OCI-LY1 (cell line): ENCODE data around the gene SAMD3.

Experiments
- H2AFZ ChIP-seq: fragments of 200-600 bp; sonication (generic), shearing (Covaris generic); 2 replicates; pipeline ENCODE4 v1.6.0; 2014; ENCODE audit warnings: antibody characterized with exemption, mild to moderate bottlenecking, low read length
- H3F3A ChIP-seq: fragments of 200-600 bp; sonication (generic), shearing (Covaris generic); 2 replicates; pipeline ENCODE4 v1.6.0; 2014; ENCODE audit warnings: mild to moderate bottlenecking, antibody characterized with exemption, low read length, moderate library complexity; ENCODE audit not compliant: insufficient read depth
- H3K27ac ChIP-seq: fragments of 200-600 bp; sonication (generic); 2 replicates; pipeline ENCODE4 v1.5.1; 2014; ENCODE audit warnings: low read length, mixed run types, mild to moderate bottlenecking, low read depth; ENCODE audit not compliant: poor library complexity, severe bottlenecking
- H3K27me3 ChIP-seq: fragments of 200-600 bp; sonication (generic); 2 replicates; pipeline ENCODE4 v1.6.0; 2014; ENCODE audit warnings: antibody characterized with exemption, mild to moderate bottlenecking, low read length, moderate library complexity; ENCODE audit not compliant: insufficient read depth
- H3K36me3 ChIP-seq: fragments of 200-600 bp; sonication (generic); 2 replicates; pipeline ENCODE4 v1.6.1; 2014; ENCODE audit warnings: mild to moderate bottlenecking, antibody characterized with exemption, low read length, moderate library complexity, mixed read lengths; ENCODE audit not compliant: insufficient read depth
- H3K4me1 ChIP-seq: fragments of 200-600 bp; sonication (generic); 2 replicates; pipeline ENCODE4 v1.5.1; 2014; ENCODE audit warnings: mild to moderate bottlenecking, low read length, moderate library complexity; ENCODE audit not compliant: insufficient read depth, severe bottlenecking
- H3K4me2 ChIP-seq: fragments of 200-600 bp; sonication (generic), shearing (Covaris generic); 2 replicates; pipeline ENCODE4 v1.6.1; 2014; ENCODE audit warnings: low read length
- H3K4me3 ChIP-seq: fragments of 200-600 bp; sonication (generic); 2 replicates; pipeline ENCODE4 v1.5.1; 2014; ENCODE audit warnings: low read length, low read depth, mild to moderate bottlenecking, mixed read lengths; ENCODE audit not compliant: poor library complexity, severe bottlenecking
- H3K79me2 ChIP-seq: fragments of 200-600 bp; shearing (Covaris generic); 2 replicates; pipeline ENCODE4 v1.6.1; 2016; ENCODE audit warnings: mixed run types, low read length, mixed read lengths; ENCODE audit not compliant: insufficient read depth
- H3K9ac ChIP-seq: fragments of 200-600 bp; sonication (generic), shearing (Covaris generic); 2 replicates; pipeline ENCODE4 v1.6.1; 2014; ENCODE audit warnings: mild to moderate bottlenecking, low read length, mixed read lengths
- H3K9me2 ChIP-seq: fragments of 200-600 bp; sonication (generic), shearing (Covaris generic); 2 replicates; pipeline ENCODE4 v1.6.1; 2014; ENCODE audit warnings: low read depth, mild to moderate bottlenecking, low read length, mixed read lengths
- H3K9me3 ChIP-seq: fragments of 200-600 bp; shearing (Covaris generic); 2 replicates; pipeline ENCODE4 v1.6.1; 2014; ENCODE audit warnings: low read length, mixed read lengths
- H4K20me1 ChIP-seq: fragments of 200-600 bp; sonication (generic), shearing (Covaris generic); 2 replicates; pipeline ENCODE4 v1.6.0; 2016; ENCODE audit warnings: mild to moderate bottlenecking, low read length; ENCODE audit not compliant: insufficient read depth
- EZH2 ChIP-seq: fragments of 200-600 bp; sonication (generic), shearing (Covaris generic); IDR thresholded peaks from 2 replicates; pipeline ENCODE4 v1.8.0; 2017; ENCODE audit warnings: borderline replicate concordance, mixed run types, mild to moderate bottlenecking, antibody characterized with exemption, low read length, moderate library complexity, mixed read lengths
- TF ChIP-seq, protein P1 (sequence below): fragments of 200-600 bp; sonication (generic), shearing (Covaris generic); IDR thresholded peaks from 2 replicates; pipeline ENCODE4 v1.5.1; 2017; ENCODE audit warnings: mild to moderate bottlenecking, antibody characterized with exemption, low read length, moderate library complexity, mixed read lengths

Gene SAMD3

DNA sequence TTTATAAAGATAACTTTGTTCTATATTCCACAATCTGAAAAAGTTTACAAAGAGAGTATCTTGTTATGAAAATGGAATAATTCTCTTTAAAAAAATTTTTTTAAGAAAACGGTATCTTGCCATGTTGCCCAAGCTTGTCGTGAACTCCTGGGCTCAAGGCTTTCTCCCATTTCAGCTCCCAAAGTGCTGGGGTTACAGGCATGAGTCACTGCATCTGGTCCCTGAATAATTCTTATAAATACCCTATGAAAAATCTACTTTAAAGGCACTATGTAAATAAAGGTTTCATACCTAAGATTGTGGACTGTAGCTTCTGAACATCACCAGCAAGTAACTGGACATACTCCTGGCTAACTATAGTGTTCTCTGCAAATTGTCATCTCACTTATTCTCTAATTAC, 60.3 kb downstream of the SAMD3 start:
- Histone ChIP-seq H3K36me3 (no peaks in the 10 kb centered on the region), H3F3A (no peaks in the 10 kb centered on the region), H3K4me2 (no peak overlapping the region), H3K9me3 (peaks cover 2% of the 10 kb centered on the region; the same call in 1 of the 2 replicates), H3K27me3 (no peaks in the 10 kb centered on the region), H3K79me2 (no peaks in the 10 kb centered on the region), H3K27ac (no peak overlapping the region), H3K9ac (no peak overlapping the region), H3K4me3 (no peak overlapping the region), H3K4me1 (no peaks in the 10 kb centered on the region), H2AFZ (no peak overlapping the region), H4K20me1 (no peaks in the 10 kb centered on the region), H3K9me2 (no peaks in the 10 kb centered on the region)
- TF ChIP-seq, protein P1, sequence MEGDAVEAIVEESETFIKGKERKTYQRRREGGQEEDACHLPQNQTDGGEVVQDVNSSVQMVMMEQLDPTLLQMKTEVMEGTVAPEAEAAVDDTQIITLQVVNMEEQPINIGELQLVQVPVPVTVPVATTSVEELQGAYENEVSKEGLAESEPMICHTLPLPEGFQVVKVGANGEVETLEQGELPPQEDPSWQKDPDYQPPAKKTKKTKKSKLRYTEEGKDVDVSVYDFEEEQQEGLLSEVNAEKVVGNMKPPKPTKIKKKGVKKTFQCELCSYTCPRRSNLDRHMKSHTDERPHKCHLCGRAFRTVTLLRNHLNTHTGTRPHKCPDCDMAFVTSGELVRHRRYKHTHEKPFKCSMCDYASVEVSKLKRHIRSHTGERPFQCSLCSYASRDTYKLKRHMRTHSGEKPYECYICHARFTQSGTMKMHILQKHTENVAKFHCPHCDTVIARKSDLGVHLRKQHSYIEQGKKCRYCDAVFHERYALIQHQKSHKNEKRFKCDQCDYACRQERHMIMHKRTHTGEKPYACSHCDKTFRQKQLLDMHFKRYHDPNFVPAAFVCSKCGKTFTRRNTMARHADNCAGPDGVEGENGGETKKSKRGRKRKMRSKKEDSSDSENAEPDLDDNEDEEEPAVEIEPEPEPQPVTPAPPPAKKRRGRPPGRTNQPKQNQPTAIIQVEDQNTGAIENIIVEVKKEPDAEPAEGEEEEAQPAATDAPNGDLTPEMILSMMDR: no peak
- TF ChIP-seq EZH2: no peak

DNA sequence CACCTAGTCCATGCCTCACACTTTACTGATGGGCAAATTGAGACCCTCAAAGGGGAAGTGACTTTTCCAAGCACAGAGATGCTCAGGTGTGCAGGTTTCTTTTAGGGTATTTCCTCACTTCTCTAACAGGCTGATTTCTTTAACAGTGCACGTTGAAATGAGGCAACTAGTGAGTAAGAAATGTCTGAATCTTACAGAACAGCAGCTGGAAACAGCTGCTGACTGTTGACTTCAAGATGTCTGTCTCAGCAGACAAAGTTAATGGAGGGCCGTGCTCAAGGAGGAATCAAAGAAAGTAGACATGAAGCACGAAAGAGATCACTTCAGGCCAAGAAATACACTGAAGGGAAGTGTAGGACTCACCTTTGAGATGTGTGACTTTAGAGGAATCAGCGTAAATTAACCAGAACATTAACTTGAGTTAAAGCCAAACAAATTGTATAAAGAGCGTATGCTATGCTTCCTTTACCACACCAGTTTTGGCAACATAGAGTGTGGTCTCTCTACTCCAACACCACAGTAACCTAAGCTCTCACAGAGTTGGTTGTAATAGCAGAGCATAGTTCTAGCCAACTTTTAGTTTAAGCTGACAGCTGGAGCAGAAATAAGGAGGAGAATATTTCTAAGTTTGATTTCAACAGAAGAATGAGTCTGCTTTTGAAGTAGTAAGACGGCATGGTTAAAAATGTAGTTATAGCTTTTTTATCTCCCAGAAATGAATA, 60.9 kb downstream of the SAMD3 start:
- Histone ChIP-seq H3K9me3 (peaks cover 2% of the 10 kb centered on the region; the same call in 1 of the 2 replicates), H3K4me1 (no peaks in the 10 kb centered on the region), H2AFZ (no peak overlapping the region), H3K4me3 (no peak overlapping the region), H3K4me2 (no peak overlapping the region), H4K20me1 (no peaks in the 10 kb centered on the region), H3K9me2 (no peaks in the 10 kb centered on the region), H3F3A (no peaks in the 10 kb centered on the region), H3K27ac (no peak overlapping the region), H3K36me3 (no peaks in the 10 kb centered on the region), H3K79me2 (no peaks in the 10 kb centered on the region), H3K27me3 (no peaks in the 10 kb centered on the region), H3K9ac (no peak overlapping the region)
- TF ChIP-seq, protein P1: no peak
- TF ChIP-seq EZH2: no peak

DNA sequence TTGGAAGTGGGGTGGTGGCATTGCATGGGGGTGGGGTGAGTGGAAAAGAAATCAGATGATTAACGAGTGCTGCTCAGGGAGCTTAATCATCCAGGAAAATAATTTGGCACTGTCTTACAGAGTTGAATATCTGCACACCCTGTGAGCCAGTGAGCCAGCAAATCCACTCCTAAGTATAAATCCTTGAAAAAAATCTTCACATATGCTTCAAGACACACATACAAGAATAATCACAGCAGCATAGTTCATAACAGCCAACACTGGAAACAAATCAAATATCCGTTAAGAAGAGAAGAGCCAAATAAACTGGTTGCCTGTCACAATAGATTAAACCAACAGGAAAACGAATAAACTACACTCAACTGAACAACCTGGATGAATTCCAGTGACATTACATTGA, 62.8 kb downstream of the SAMD3 start:
- no peaks in the 10 kb centered on the region for H3K9me2 ChIP-seq
- no peak overlapping the region for H3K9ac ChIP-seq
- H3K27ac ChIP-seq: no peak overlapping the region
- no peaks in the 10 kb centered on the region for H4K20me1 ChIP-seq
- H3K79me2 ChIP-seq: no peaks in the 10 kb centered on the region
- TF ChIP-seq, protein P1: no peak
- no peak for TF ChIP-seq EZH2
- no peaks in the 10 kb centered on the region for H3F3A ChIP-seq
- no peak overlapping the region for H3K4me3 ChIP-seq
- no peak overlapping the region for H2AFZ ChIP-seq
- H3K4me2 ChIP-seq: no peak overlapping the region
- H3K27me3 ChIP-seq: no peaks in the 10 kb centered on the region
- H3K4me1 ChIP-seq: no peaks in the 10 kb centered on the region
- no peaks in the 10 kb centered on the region for H3K36me3 ChIP-seq
- H3K9me3 ChIP-seq: peaks cover 2% of the 10 kb centered on the region; the same call in 1 of the 2 replicates
